ENCODE measurements around the gene FHAD1.

The FHAD1 gene

GRCh38 chr1:15246960-15247614, at the start of gene FHAD1:
TSS of gene FHAD1 (plus strand) at chr1:15247223. CDS start at chr1:15251785, 4,562 bp downstream.
- DNase-seq, result peak; percentile 29

- no peak for DNase-seq
Measured at GRCh38 chr1:15197591-15198447, 49.2 kb upstream of the FHAD1 start.

DNA sequence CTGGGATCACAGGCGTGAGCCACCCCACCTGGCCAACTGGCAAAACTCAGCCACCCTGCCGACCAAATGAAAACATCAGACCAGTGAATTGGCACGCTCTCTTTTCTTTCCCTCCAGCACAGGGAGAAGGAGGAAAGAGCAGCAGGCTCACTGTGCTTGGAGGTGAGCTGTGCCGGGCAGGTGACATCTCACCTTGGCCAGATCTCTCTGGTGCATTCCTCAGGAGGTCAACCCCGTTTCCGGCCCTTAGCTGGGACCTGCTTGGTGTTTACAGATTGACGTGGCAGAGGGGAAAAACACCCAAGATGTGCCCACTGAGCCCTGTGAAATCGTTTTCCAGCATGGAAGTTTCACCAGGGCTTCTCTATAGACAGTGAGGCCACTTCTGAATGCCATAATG, 48.3 kb upstream of the FHAD1 start:
- no peak for DNase-seq

DNA sequence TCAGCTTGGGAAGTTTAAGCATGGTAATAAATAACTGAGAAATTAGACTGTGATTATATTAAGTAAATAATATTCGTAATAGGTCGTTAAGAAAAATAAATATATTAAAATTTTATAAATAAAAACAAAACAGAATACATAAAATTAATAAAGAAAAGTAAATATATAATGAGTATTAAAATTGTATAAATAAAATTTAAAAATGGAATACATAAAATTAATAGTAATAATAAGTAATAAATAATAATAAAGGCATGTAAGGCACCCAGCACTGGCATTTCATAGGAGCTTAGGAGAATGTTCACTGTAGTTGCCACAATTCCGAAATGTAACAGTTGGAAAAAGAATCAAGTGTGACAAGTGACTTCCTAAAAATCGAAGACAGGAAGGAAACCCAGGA, 45.8 kb upstream of the FHAD1 start:
- DNase-seq, result no peak

DNA sequence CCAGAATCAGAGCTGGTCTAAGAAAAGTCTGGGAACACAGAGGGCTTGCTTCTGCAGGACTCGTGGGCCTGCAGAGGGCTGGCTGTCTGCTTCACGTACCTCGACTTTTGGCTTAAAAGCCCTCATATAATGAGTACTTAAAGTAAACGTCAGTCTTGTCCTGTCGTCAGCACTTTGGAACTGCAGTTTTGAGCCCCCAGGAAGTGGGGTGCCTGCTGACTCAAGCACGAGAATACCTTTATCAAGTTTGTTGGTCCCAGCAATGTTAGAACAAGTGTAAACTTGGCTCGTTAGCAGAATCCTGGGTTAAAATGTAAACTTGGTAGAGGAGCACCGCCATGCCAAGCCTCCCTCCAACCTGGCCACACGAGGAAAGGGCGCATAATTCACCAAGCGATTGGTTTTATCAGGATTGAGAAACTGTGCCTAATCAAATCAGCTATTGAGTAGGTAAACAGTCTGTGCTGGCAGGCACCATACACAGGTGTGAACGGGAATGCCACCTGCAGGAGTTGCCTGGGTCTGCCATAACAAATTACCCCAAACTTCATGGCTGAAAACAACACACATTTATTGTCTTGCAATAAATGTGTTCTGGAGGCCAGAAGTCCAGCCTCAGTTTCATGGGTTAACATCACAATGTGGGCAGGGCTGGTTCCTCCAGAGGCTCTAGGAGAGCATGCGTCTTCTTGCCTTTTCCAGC, 45.0 kb upstream of the FHAD1 start:
- DNase-seq, result no peak

DNA sequence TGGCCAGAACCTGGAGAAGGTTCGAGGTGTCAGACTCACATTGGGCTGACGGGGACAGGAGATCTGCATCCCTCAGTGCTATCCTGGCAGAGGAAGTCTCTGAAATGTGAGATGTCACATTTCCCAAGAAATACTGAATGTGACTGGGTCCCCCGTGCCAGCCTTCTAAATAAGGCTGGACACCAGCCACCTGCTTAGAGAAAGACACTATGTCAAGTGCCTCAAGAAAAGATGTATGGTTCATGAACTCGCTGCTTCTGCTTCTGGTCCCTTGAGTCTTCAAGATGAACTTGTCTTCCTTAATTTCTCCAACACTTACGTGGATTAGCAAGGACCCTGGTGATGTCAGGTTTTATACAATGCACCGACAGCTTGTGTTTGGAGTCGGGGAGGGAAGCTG, 42.1 kb upstream of the FHAD1 start:
- DNase-seq, result no peak

DNA sequence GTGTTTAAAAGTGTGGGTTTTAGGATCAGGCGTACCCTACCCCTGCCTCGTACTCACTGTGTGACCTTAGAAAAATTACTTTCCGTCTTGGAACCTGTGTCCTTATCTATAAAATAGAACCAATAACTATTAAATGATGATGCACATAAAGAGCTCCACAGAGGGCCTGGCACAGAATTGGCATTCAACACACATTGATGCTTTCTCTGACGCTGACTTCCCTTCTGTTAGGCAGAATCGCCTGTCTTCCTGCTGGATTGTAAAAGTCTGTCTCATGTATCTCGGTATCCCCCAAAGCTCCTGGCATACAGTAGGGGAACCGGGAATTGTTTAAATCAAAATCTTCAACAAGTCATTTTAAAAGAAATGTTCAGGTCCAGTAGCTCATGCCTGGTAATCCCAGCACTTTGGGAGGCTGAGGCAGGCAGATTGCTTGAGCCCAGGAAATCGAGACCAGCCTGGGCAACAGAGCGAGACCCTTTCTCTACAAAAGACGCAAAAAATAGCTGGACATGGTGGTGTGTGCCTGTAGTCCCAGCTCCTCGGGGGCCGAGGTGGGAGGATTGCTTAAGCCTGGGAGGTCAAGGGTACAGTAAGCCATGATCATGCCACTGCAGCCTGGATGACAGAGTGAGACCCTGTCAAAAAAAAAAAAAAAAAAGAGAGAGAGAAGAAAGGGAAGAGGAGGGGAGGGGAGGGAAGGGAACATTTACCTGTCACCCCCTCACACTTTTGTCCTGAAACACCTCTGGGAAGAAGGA, 41.3 kb upstream of the FHAD1 start:
- no peak for DNase-seq

GRCh38 chr1:15206418-15207030, 40.5 kb upstream of the FHAD1 start:
- no peak for DNase-seq

GRCh38 chr1:15207031-15207828, 39.8 kb upstream of the FHAD1 start:
- no peak for DNase-seq

DNA sequence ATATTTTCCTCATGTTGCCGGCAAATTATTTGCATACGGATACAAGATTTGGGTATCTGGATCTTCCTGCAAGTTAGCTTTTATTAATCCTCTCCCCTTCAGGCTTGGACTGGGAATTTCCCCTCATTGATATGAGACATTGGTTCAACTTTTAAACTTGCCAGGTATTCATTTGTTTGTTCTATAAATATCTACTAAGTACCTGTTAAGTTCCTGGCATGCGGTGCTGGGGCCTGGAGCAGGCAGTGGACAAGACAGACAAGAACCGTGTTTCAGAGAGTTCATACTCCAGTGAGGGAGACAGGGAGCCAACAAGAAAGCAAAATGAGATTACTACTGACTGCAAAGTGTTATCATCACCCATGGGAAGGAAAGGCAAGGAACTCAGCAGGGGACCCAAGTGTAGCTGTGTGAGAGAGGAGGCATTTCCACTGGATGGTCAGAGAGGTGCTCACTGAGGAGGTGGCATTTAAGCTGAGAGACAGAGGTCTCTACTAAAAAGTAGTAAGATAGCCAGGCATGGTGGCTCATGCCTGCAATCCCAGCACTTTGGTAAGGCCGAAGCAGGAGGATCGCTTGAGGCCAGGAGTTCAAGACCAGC, 39.1 kb upstream of the FHAD1 start:
- no peak for DNase-seq

DNA sequence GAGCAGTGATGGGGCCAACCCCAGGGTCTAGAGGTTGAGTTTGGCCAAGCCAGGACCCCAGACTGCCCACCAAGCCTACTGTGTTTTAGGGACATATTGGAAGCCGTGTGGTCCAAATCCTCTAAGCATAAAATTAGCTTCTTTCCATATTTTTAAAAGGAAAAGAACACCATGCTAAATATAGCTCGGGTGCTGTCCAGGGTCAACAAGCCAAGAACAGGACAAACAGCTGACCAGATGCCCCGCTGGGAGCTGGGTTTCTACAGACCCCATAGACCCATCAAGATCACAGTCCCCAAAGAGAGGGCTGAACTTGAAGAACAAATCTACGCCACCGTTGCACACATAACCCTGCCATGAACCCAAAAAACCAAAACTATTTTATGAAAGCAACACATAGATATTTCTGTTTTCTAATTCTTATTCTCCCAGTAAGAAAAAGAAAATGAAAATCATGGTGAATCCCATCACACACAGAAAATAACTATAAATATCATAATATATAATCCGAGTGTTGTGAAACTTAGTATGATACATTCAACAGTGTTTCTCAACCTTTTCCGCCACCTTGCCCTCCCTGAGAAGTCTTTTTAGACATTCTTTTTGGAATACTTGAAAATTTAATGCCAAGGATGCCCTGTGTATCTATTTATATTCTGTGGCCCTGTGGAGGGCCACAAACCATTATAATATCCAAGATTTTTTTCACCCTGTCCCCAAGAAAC, 36.2 kb upstream of the FHAD1 start:
- DNase-seq, result no peak

- DNase-seq, result no peak
Measured at GRCh38 chr1:15211424-15211823, 35.6 kb upstream of the FHAD1 start.

DNA sequence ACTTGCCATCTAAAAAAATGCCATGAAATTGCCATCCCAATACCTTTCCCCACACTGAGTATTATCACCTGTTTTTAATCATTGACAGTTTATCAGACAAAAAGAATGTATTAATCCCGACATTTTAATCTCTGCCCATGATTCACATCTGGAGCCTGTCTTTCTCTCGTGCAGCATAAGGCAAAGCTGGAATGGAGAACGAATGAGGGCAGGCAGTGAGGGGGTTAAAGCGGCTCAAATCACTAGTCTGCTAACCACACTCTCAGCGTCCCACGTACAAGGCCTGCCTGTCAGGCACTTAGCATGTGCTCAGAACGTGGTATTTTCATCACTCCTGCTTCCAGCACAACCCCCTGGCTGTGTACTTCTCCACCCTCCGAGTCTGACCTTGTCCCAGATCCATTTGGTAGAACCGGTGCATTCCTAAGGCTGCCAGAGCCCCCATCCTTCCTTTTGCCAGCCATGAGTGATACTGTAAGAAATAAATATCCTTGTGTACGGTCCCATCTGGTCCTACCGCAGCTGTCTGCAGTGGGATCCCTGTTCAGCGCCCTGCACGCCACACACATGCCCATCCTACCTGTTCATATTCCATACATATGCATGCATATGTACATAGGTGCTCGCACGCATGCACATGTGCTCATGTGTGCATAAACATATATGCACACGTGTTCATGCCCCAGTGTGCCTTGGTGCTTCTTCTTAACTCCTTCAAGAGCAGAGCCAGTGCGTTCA, 34.6 kb upstream of the FHAD1 start:
- DNase-seq, result no peak

DNA sequence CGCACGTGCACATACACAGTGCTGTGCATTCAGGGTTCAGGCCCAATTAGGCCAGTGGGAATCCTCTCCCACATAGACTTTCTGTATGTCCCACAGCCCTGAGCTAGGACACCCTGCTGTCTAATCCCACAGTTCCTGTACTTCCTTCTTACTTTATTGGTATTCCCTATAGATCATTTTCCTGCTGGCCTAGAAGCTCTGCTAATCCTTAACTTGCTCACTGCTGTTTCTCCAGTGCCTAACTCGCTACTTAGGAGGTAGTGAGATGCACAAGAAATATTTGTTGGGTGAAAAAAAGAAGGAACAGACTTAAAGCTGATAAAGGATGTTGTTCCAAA, 34.1 kb upstream of the FHAD1 start:
- no peak for DNase-seq

DNA sequence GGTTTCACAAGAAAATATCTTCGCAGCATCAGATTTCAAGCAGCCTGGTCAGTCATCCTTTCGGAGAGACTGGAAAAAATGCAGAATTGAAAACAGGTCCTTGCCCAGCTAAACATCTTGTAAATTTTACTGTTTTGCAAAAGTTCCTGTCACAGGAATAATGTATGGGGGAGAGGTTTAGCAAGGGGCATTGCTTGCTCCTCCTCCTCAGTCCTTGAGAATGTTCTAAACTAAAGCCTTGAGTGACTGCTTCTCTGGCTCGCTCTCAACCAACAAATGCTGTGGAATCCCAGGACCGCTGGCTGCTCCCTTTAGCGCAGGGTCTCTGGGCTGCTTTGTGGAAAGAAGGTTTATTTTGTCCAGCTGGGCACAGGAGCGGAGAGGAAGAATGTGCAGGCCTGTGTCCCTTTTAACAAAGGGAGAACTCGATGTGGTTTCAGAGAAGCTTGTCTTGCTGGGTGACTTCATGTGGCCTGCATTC, 33.6 kb upstream of the FHAD1 start:
- no peak for DNase-seq

GRCh38 chr1:15214527-15214926, 32.5 kb upstream of the FHAD1 start:
- DNase-seq, result no peak

DNA sequence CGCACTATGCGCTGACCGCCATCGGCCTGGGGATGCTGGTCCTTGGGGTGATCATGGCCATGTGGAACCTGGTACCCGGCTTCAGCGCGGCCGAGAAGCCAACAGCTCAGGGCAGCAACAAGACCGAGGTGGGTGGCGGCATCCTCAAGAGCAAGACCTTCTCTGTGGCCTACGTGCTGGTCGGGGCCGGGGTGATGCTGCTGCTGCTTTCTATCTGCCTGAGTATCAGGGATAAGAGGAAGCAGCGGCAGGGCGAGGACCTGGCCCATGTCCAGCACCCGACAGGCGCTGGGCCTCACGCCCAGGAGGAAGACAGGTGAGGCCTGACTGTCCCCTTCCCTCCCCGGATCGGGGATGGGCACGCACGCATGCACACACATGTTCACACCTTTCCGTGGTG, 31.9 kb upstream of the FHAD1 start:
- DNase-seq, result no peak

- DNase-seq, result no peak
Measured at GRCh38 chr1:15217654-15218053, 29.4 kb upstream of the FHAD1 start.
